ENCODE results near the gene ARPC1A. TPM values are rescaled to one million over a fixed set of nuclear protein-coding genes. Genes with fewer than 3 reads are reported as not detected.
"Not testable (repeated sequence)": the region's sequence is repeated elsewhere in the genome, so short reads cannot be mapped to it uniquely, and the experiment has no call there.

ARPC1A gene
- polyA plus RNA-seq, 1 donor from 2014 or later, result 154 TPM

DNA sequence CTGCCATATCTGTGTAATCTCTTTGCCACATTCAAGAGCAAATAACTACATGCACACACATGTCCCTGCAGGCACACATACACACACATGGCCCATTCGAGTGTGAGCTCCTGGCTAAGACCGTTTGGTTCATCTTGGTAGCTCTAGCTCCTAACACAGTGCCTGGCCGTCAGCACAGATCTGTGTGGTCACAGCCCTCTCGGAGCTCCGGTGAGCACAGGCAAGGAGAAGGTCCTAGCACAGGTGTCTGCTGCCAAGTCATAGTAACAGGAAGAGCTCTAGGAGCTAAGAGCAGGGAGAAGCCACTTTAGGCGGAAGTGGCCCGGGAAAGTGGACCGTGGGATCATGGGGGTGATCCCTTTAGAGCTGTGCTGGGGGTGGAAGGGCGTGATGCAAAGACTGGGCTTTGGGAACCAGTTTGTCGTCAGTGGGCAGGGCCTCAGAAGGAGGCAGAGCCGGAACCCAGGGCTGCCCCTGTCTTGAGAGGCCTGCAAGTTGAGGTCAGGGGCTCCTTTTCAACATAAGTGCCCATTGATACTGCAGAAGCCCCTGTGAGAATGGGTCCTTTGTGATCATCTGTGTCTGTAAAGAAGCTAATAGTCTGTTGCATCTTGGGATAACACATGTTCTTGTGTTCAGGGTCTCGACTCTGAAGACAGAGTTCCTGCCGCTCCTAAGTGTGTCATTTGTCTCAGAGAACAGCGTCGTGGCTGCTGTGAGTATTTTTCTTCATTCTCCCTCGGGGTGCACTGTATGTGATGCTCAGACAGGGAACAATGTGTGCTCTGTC is 32.2 kb downstream of the ARPC1A start:
- no peaks in the 10 kb centered on the region for H3K36me3 ChIP-seq (ENCODE audit: insufficient read depth, low read length)

GRCh38 chr7:99358521-99358920 is 32.8 kb downstream of the ARPC1A start:
- not testable (repeated sequence) for H3K79me2 ChIP-seq (replicated peaks; ENCODE audit: insufficient read depth, low read length); H3F3A ChIP-seq (ENCODE audit: insufficient read depth, low read length, poor library complexity, severe bottlenecking); H3K27me3 ChIP-seq (ENCODE audit: insufficient read depth, low read depth, low read length); H3K9me3 ChIP-seq (ENCODE audit: low read length); H3K9ac ChIP-seq (ENCODE audit: low read length); H3K4me2 ChIP-seq (ENCODE audit: low read length); H3K36me3 ChIP-seq (ENCODE audit: insufficient read depth, low read length); H3K4me3 ChIP-seq (ENCODE audit: low read length); H3K9me2 ChIP-seq (ENCODE audit: insufficient read depth, low read length); H3K27ac ChIP-seq (ENCODE audit: low read length); H4K20me1 ChIP-seq (ENCODE audit: insufficient read depth); H2AFZ ChIP-seq (ENCODE audit: low read depth, low read length)

More for the DNA sequence above, 32.2 kb downstream of the ARPC1A start:
- no peaks in the 10 kb centered on the region for H3K9me3 ChIP-seq (ENCODE audit: low read length)
- H4K20me1 ChIP-seq (ENCODE audit: insufficient read depth), result no peaks in the 10 kb centered on the region
- no peaks in the 10 kb centered on the region for H3K27me3 ChIP-seq (ENCODE audit: insufficient read depth, low read depth, low read length)
- no peak overlapping the region for H3K27ac ChIP-seq (ENCODE audit: low read length)
- no peak overlapping the region for H3K4me3 ChIP-seq (ENCODE audit: low read length)
- no peaks in the 10 kb centered on the region for H3K9me2 ChIP-seq (ENCODE audit: insufficient read depth, low read length)
- TF ChIP-seq EP300 (conservative IDR thresholded peaks at IDR 0.05; ENCODE audit: poor library complexity, severe bottlenecking), result no peak
- TF ChIP-seq SMC3 (conservative IDR thresholded peaks at IDR 0.05; ENCODE audit: poor library complexity), result no peak
- TF ChIP-seq RAD21 (conservative IDR thresholded peaks at IDR 0.05), result no peak
- TF ChIP-seq POLR2AphosphoS5 (IDR thresholded peaks at IDR 0.05), result no peak
- no peak for TF ChIP-seq EZH2 (IDR thresholded peaks at IDR 0.05; ENCODE audit: borderline replicate concordance, insufficient read depth, low read length, poor library complexity, severe bottlenecking)
- no peak for TF ChIP-seq REST (IDR thresholded peaks at IDR 0.05; ENCODE audit: borderline replicate concordance)
- TF ChIP-seq, protein P1, sequence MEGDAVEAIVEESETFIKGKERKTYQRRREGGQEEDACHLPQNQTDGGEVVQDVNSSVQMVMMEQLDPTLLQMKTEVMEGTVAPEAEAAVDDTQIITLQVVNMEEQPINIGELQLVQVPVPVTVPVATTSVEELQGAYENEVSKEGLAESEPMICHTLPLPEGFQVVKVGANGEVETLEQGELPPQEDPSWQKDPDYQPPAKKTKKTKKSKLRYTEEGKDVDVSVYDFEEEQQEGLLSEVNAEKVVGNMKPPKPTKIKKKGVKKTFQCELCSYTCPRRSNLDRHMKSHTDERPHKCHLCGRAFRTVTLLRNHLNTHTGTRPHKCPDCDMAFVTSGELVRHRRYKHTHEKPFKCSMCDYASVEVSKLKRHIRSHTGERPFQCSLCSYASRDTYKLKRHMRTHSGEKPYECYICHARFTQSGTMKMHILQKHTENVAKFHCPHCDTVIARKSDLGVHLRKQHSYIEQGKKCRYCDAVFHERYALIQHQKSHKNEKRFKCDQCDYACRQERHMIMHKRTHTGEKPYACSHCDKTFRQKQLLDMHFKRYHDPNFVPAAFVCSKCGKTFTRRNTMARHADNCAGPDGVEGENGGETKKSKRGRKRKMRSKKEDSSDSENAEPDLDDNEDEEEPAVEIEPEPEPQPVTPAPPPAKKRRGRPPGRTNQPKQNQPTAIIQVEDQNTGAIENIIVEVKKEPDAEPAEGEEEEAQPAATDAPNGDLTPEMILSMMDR (IDR thresholded peaks at IDR 0.05; ENCODE audit: poor library complexity, severe bottlenecking), result no peak
- TF ChIP-seq MXI1 (conservative IDR thresholded peaks at IDR 0.05; ENCODE audit: poor library complexity, severe bottlenecking), result no peak
- TF ChIP-seq TAF1 (IDR thresholded peaks at IDR 0.05; ENCODE audit: low read depth), result no peak
- no peak overlapping the region for H3K9ac ChIP-seq (ENCODE audit: low read length)
- no peaks in the 10 kb centered on the region for H3K79me2 ChIP-seq (replicated peaks; ENCODE audit: insufficient read depth, low read length)
- no peak overlapping the region for H2AFZ ChIP-seq (ENCODE audit: low read depth, low read length)
- no peak overlapping the region for H3K4me2 ChIP-seq (ENCODE audit: low read length)
- no peaks in the 10 kb centered on the region for H3F3A ChIP-seq (ENCODE audit: insufficient read depth, low read length, poor library complexity, severe bottlenecking)

Measured in neural cell (in vitro differentiated cells).